HG03196 (cell line): Measurements from ENCODE around the gene PLA2G4E.

Experiments
- ATAC-seq: cut with Tn5 transposase; IDR thresholded peaks from one replicate; pipeline ENCODE4 v1.9.1; 2021; ENCODE audit not compliant: unreplicated experiment

Gene PLA2G4E

GRCh38 chr15:41939986-41940385, 80.9 kb downstream of the PLA2G4E start:
- ATAC-seq = no peak

DNA sequence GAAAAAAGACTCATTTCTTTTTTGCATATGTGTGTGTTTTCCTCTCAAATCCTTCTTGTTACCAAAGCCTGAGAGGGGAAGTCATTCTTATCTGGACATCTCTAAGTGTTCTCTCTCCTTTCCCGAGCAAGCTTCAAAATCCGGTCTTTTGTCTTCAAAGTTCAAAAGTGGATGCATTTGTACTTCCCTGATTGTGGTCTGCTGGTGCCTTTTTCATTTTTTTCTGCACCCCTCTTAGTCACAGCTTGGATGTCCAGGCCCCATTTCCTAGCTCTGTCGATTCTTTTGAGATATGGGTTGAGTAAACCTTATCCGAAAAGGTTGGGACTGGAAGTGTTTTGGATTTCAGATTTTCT, 83.3 kb downstream of the PLA2G4E start:
- ATAC-seq = no peak

DNA sequence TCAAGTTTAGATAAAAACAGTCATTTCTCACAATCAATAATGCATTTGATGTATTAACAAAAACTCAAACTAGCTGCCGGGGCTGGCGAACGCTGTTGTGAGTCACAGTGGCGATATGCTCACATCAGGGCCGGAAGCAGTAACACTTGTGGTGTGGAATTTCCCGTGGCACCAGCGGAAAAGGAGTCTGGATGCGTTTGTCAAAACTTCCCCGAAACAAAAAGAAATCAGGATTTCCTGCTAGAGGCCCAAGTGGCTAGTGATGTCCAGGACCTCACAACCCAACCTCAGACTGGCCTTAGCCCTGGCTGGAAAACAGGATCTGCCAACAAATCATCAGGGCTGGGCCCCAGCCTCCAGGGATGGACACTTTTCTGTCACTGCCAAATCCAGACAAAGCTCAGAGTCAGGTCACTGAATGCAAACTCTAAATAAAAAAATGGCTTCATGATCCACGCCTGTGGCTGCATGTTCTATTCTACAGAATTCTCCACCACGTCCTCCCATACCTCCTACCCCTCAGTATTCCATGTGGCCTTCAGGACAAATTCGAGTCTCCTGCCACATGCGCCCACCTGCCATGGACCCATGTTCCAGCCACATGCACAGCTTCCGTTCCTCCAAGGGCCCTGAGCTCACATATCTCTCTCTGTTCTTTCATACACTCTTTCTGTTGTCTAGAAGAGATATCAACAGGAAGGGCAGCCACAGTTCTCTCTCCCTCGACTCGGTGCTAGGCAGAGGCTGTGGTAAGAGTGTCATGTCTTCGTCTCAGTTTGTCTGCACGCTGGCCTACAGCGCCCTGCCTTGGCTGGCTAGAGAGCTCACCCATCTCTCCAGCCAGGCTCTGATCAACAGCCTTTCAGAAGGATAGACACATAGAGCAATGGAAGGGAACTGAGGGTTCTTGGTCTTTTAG, 83.9 kb downstream of the PLA2G4E start:
- ATAC-seq = no peak

DNA sequence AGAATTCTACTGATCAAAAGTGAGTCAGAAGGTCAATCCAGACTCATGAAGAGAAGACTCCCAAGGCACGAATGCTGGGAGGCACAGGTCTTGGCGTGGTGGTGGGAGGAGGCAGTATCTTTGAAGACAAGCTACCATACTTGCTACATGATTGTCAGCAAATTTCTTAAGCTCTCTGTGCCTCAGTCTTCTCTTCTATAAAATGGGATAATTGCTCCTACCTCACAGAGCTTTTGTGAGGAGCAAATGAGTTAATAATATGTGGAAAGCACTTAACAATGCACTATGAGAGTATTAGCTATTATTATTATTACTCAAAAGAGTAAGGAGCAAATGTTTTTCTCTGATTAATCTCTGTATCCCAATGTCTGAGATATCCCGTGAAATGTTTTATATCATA, 84.7 kb downstream of the PLA2G4E start:
- no peak for ATAC-seq

DNA sequence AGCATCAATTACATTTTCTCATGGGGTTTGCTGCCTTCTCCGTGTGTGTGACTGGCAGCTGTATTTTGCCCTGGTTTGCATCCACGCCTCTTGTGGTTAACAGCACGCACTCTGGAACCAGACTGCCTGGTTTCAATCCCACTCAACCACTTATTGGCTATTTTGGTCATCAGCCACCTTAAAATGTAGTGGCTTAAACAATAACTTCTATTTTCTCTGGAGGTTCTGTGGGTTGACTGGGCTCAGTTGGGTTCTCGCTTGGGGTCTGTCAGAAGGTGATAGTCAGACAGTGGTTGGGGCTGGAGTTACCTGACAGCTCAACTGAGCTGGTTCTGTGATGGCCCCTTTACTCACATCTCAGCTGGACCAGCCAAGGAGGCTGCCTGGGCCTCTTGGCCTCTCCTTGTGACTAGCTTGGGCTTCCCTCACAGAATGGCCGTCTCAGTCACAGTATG, 85.2 kb downstream of the PLA2G4E start:
- ATAC-seq = no peak

GRCh38 chr15:41934843-41935242, 86.0 kb downstream of the PLA2G4E start:
- no peak for ATAC-seq

- no peak for ATAC-seq
Measured at GRCh38 chr15:41933771-41934170, 87.1 kb downstream of the PLA2G4E start.

DNA sequence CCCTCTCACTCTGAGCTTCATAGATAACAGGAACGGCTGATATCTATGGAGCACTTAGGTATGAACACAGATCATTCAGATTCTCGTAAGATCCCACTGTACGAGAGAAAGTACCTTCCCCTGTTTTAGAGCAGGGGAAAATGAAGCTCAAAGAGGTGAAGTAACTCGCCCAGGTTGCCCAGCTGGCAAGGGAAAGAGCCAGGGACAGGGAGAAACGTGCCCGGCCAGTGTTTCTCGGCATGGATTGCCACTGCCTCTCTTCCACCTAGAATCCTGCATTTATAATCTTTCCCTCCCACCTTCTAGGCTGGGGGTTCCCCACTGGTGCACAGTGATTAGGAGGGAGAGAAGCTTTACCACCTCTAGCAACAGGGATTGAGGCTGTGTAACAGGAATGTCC, 87.5 kb downstream of the PLA2G4E start:
- no peak for ATAC-seq

GRCh38 chr15:41932511-41933289, 88.1 kb downstream of the PLA2G4E start:
- ATAC-seq = no peak

DNA sequence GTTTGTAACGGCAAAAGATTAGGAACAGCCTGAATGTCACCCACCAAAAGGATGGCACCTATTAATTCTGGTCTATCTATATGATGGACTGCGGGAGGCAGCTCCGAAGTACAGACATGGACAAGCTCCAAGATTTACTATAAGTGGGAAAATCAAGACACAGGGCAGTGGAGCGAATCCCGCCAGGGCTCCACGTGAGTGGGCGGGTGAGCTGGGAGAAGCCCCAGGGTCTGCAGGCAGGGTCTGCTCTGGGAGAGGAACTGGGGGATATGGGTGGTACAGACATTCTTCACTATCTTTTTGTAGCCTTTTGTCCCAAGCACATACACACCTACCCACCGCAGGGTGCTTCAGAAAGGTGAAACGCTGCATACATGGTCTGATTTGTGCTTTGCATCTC, 88.7 kb downstream of the PLA2G4E start:
- no peak for ATAC-seq
